Upper lobe of left lung (tissue), 6 donors: ENCODE results near the gene GMFB. TPM values are rescaled to one million over a fixed set of nuclear protein-coding genes. Genes with fewer than 3 reads are reported as not detected.

Experiments
- ATAC-seq, 2 donors: fragments of 200-7000 bp; cut with Tn5 transposase; one replicate each; pipeline ENCODE4 v1.9.1; 2022; ENCODE audit warnings: mild to moderate bottlenecking in 2 of 2, moderate library complexity in 2 of 2; ENCODE audit not compliant: low FRiP score in 2 of 2
- DNase-seq, 2 donors: peaks; one replicate each; pipeline ENCODE4 v3.0.0-alpha.2; 2019 to 2020
- H3K27ac ChIP-seq, 4 donors: fragments of 200-600 bp; sonication (generic); one replicate each; pipeline ENCODE4 v1.5.1; 2016 to 2019
- H3K27me3 ChIP-seq, 4 donors: fragments of 200-600 bp; sonication (generic); one replicate each; pipeline ENCODE4 v1.5.1; 2017 to 2019
- H3K36me3 ChIP-seq, 4 donors: fragments of 200-600 bp; sonication (generic); one replicate each; pipeline ENCODE4 v1.5.1; 2016 to 2019
- H3K4me1 ChIP-seq, 4 donors: fragments of 200-600 bp; sonication (generic); one replicate each; pipeline ENCODE4 v1.5.1; 2018 to 2019
- H3K4me3 ChIP-seq, 4 donors: fragments of 200-600 bp; sonication (generic); one replicate each; pipeline ENCODE4 v1.5.1; 2017 to 2019; ENCODE audit warnings: mild to moderate bottlenecking in 2 of 4, moderate library complexity in 1 of 4
- H3K9me3 ChIP-seq, 4 donors: fragments of 200-600 bp; sonication (generic); one replicate each; pipeline ENCODE4 v1.5.1; 2018 to 2019
- CTCF ChIP-seq, 6 experiments: fragments of 450-650 bp in 4 of 6; fragments of 200-600 bp in 2 of 6; sonication (generic) in 2 of 6; IDR thresholded peaks; one replicate each; pipeline ENCODE4 v1.5.1; 2016 to 2019; ENCODE audit warnings: antibody characterized with exemption in 6 of 6
- EP300 ChIP-seq, 4 donors: sonication (generic); formaldehyde crosslinking; IDR thresholded peaks; one replicate each; pipeline ENCODE4 v1.5.1; 2017; ENCODE audit warnings: antibody characterized with exemption in 4 of 4, control low read depth in 2 of 4
- POLR2A ChIP-seq, 4 donors: fragments of 450-650 bp; IDR thresholded peaks; one replicate each; pipeline ENCODE4 v1.5.1; 2016 to 2017; ENCODE audit warnings: antibody characterized with exemption in 4 of 4, mild to moderate bottlenecking in 2 of 4
- POLR2AphosphoS5 ChIP-seq, 2 donors: sonication (generic); formaldehyde crosslinking; IDR thresholded peaks; one replicate each; pipeline ENCODE4 v1.5.1; 2017; ENCODE audit warnings: antibody characterized with exemption in 2 of 2
- WGBS, 2 donors: methylation state at CpG; one replicate each; pipeline ENCODE4 v1.1.5; 2017 to 2018; 5-methylcytosine and 5-hydroxymethylcytosine counted together
- total RNA-seq, 6 donors: library from RNA; depleted of rRNA in 4 of 6; stranded (reverse); fragments of >200 nt in 4 of 6; gene quantifications; one replicate each; pipeline versions ENCODE4 v1.1.0 to v1.2.1, GENCODE V29; 2016 to 2021
- donor health status: DM: no; HTN: no; CAD: no; lungs with moderate emphysema.
- donor health status: DM: no; HTN: yes; CAD: no; lungs with severe emphysema.

The GMFB gene
- total RNA-seq, 6 donors from 2014 or later, result 18.0 to 72.4 (median 43.9) TPM

GRCh38 chr14:54535126-54535525, 46.3 kb upstream of the GMFB start:
- ATAC-seq, result no peak
- H3K9me3 ChIP-seq, result no peaks in the 10 kb centered on the region
- H3K27me3 ChIP-seq, result no peaks in the 10 kb centered on the region
- 74 to 91% methylated on average over 1 of the region's 1 CpG for WGBS, 2 donors
- H3K4me3 ChIP-seq, result no peak overlapping the region
- no peak overlapping the region for H3K27ac ChIP-seq
- H3K4me1 ChIP-seq, result peaks cover 0 to 3% (median 0%) of the 10 kb centered on the region in 4 donors
- peaks cover 2 to 45% (median 12%) of the 10 kb centered on the region in 4 donors for H3K36me3 ChIP-seq
- no peak for DNase-seq
- TF ChIP-seq EP300 (IDR thresholded peaks at IDR 0.05), result no peak
- no peak for TF ChIP-seq CTCF (IDR thresholded peaks at IDR 0.05)
- TF ChIP-seq POLR2AphosphoS5 (IDR thresholded peaks at IDR 0.05), result no peak
- TF ChIP-seq POLR2A (IDR thresholded peaks at IDR 0.05), result no peak

GRCh38 chr14:54533100-54533499, 44.3 kb upstream of the GMFB start:
- 96 to 97% methylated on average over 1 of the region's 1 CpG for WGBS, 2 donors
- H3K36me3 ChIP-seq, result peaks cover 1 to 38% (median 6%) of the 10 kb centered on the region in 4 donors

GRCh38 chr14:54532111-54533012, 43.6 kb upstream of the GMFB start:
- Histone ChIP-seq H3K36me3 (peaks cover 0 to 40% (median 5%) of the 10 kb centered on the region in 4 donors), H3K27me3 (no peaks in the 10 kb centered on the region), H3K27ac (no peak overlapping the region), H3K4me3 (no peak overlapping the region), H3K4me1 (peaks cover 0 to 3% (median 0%) of the 10 kb centered on the region in 4 donors), H3K9me3 (no peaks in the 10 kb centered on the region)
- TF ChIP-seq POLR2AphosphoS5 (IDR thresholded peaks at IDR 0.05), result no peak
- no peak for TF ChIP-seq EP300 (IDR thresholded peaks at IDR 0.05)
- no peak for TF ChIP-seq POLR2A (IDR thresholded peaks at IDR 0.05)
- no peak for TF ChIP-seq CTCF (IDR thresholded peaks at IDR 0.05)
- DNase-seq, result no peak
- ATAC-seq, result no peak
- WGBS, 2 donors, result 90 to 94% methylated on average over 3 of the region's 3 CpGs

More at GRCh38 chr14:54533100-54533499, 44.3 kb upstream of the GMFB start:
- Histone ChIP-seq H3K27ac (no peak overlapping the region), H3K4me3 (no peak overlapping the region), H3K9me3 (no peaks in the 10 kb centered on the region), H3K27me3 (no peaks in the 10 kb centered on the region), H3K4me1 (peaks cover 0 to 3% (median 0%) of the 10 kb centered on the region in 4 donors)
- DNase-seq (no peak), ATAC-seq (no peak)
- no peak for TF ChIP-seq POLR2AphosphoS5 (IDR thresholded peaks at IDR 0.05)
- TF ChIP-seq POLR2A (IDR thresholded peaks at IDR 0.05), result no peak

GRCh38 chr14:54529811-54530210, 41.0 kb upstream of the GMFB start:
- 39 to 42% methylated on average over 1 of the region's 1 CpG for WGBS, 2 donors
- TF ChIP-seq POLR2AphosphoS5 (IDR thresholded peaks at IDR 0.05), result no peak
- TF ChIP-seq CTCF (IDR thresholded peaks at IDR 0.05), result no peak
- no peak for TF ChIP-seq EP300 (IDR thresholded peaks at IDR 0.05)
- TF ChIP-seq POLR2A (IDR thresholded peaks at IDR 0.05), result no peak
- no peak for DNase-seq

GRCh38 chr14:54528973-54529372, 40.2 kb upstream of the GMFB start:
- DNase-seq, result no peak
- Histone ChIP-seq H3K27ac (no peak overlapping the region), H3K4me1 (no peaks in the 10 kb centered on the region), H3K27me3 (no peaks in the 10 kb centered on the region), H3K9me3 (no peaks in the 10 kb centered on the region), H3K4me3 (no peak overlapping the region), H3K36me3 (peaks cover 4 to 52% (median 9%) of the 10 kb centered on the region in 4 donors)
- TF ChIP-seq POLR2AphosphoS5 (IDR thresholded peaks at IDR 0.05) (no peak), CTCF (IDR thresholded peaks at IDR 0.05) (no peak), POLR2A (IDR thresholded peaks at IDR 0.05) (no peak), EP300 (IDR thresholded peaks at IDR 0.05) (no peak)
- no peak for ATAC-seq
- 82 to 86% methylated on average over 2 of the region's 2 CpGs for WGBS, 2 donors

More at GRCh38 chr14:54529811-54530210, 41.0 kb upstream of the GMFB start:
- Histone ChIP-seq H3K27me3 (no peaks in the 10 kb centered on the region), H3K36me3 (peaks cover 4 to 47% (median 6%) of the 10 kb centered on the region in 4 donors), H3K4me3 (no peak overlapping the region), H3K27ac (no peak overlapping the region), H3K9me3 (no peaks in the 10 kb centered on the region), H3K4me1 (no peaks in the 10 kb centered on the region)
- ATAC-seq, result no peak
